Measurements from ENCODE around the gene SUPT5H. TPM values are rescaled to one million over a fixed set of nuclear protein-coding genes. Genes with fewer than 3 reads are reported as not detected.

The SUPT5H gene
- total and polyA plus RNA-seq, 2 of the 13 experiments (the other 11 are each of a cell fraction or from before 2014, with no cell fraction given), result 48.2 to 51.7 TPM

- TF ChIP-seq RERE (CRISPR knock-in tag; IDR thresholded peaks at IDR 0.05; ENCODE audit: low read depth) (no peak), CREBL2 (CRISPR knock-in tag; IDR thresholded peaks at IDR 0.05; ENCODE audit: borderline replicate concordance) (peak; percentile 96; the same call in 1 of the 2 replicates), STAT5B (CRISPR knock-in tag; IDR thresholded peaks at IDR 0.05) (no peak), THRA (CRISPR knock-in tag; IDR thresholded peaks at IDR 0.05; ENCODE audit: borderline replicate concordance) (peak; percentile 41; the same call in 1 of the 2 replicates), PAWR (CRISPR knock-in tag; IDR thresholded peaks at IDR 0.05; ENCODE audit: borderline replicate concordance) (no peak), ZSCAN29 (CRISPR knock-in tag; conservative IDR thresholded peaks at IDR 0.05) (no peak), NR2F2 (IDR thresholded peaks at IDR 0.05; ENCODE audit: borderline replicate concordance, low read depth) (no peak), ZNF446 (CRISPR knock-in tag; IDR thresholded peaks at IDR 0.05) (no peak), ARID3A (IDR thresholded peaks at IDR 0.05; ENCODE audit: low read depth, low read length) (no peak), ZNF260 (CRISPR knock-in tag; IDR thresholded peaks at IDR 0.05; ENCODE audit: borderline replicate concordance, low read depth) (no peak), PCBP1 (IDR thresholded peaks at IDR 0.05; ENCODE audit: borderline replicate concordance, low read depth, low read length) (peak; percentile 75; the same call in 1 of the 2 replicates), ZNF556 (CRISPR knock-in tag; IDR thresholded peaks at IDR 0.05; ENCODE audit: borderline replicate concordance) (peak; percentile 63; the same call in 1 of the 2 replicates), PRDM4 (CRISPR knock-in tag; IDR thresholded peaks at IDR 0.05; ENCODE audit: borderline replicate concordance) (no peak), HOXA5 (CRISPR knock-in tag; IDR thresholded peaks at IDR 0.05) (no peak; the same call in 1 of the 2 replicates), ZNF460 (CRISPR knock-in tag; IDR thresholded peaks at IDR 0.05; ENCODE audit: borderline replicate concordance) (peak; percentile 32; the same call in 1 of the 2 replicates)
Observed at GRCh38 chr19:39445196-39446111, at the start of gene SUPT5H (continued).
